DOHH2 (cell line): Measurements from ENCODE around the gene KCNQ1.

Experiments
- H3F3A ChIP-seq: fragments of 200-600 bp; sonication (generic), shearing (Covaris generic); 2 replicates; pipeline ENCODE4 v1.6.0; 2016; ENCODE audit warnings: antibody characterized with exemption, mild to moderate bottlenecking; ENCODE audit not compliant: control insufficient read depth, insufficient read depth
- H3K27ac ChIP-seq: fragments of 200-600 bp; sonication (generic); 2 replicates; pipeline ENCODE4 v1.5.1; 2014; ENCODE audit warnings: low read depth, mild to moderate bottlenecking, low read length, moderate library complexity
- H3K27me3 ChIP-seq: fragments of 200-600 bp; sonication (generic); 2 replicates; pipeline ENCODE4 v1.6.1; 2014; ENCODE audit warnings: mild to moderate bottlenecking, low read length, mixed read lengths; ENCODE audit not compliant: control insufficient read depth
- H3K36me3 ChIP-seq: fragments of 200-600 bp; sonication (generic); 2 replicates; pipeline ENCODE4 v1.6.1; 2014; ENCODE audit warnings: mild to moderate bottlenecking, low read length, moderate library complexity, mixed read lengths; ENCODE audit not compliant: control insufficient read depth
- H3K4me1 ChIP-seq: fragments of 200-600 bp; sonication (generic); 2 replicates; pipeline ENCODE4 v1.6.1; 2014; ENCODE audit warnings: mild to moderate bottlenecking, low read length, mixed read lengths; ENCODE audit not compliant: control insufficient read depth
- H3K4me2 ChIP-seq: fragments of 200-600 bp; sonication (generic); 2 replicates; pipeline ENCODE4 v1.6.0; 2014; ENCODE audit warnings: mild to moderate bottlenecking, low read length, moderate library complexity
- H3K4me3 ChIP-seq: fragments of 200-600 bp; sonication (generic); 2 replicates; pipeline ENCODE4 v1.5.1; 2014; ENCODE audit warnings: mild to moderate bottlenecking, low read length, mixed read lengths
- H3K79me2 ChIP-seq: fragments of 200-600 bp; sonication (generic); 2 replicates; pipeline ENCODE4 v1.6.1; 2014; ENCODE audit warnings: mild to moderate bottlenecking, low read length, mixed read lengths; ENCODE audit not compliant: control insufficient read depth
- H3K9me2 ChIP-seq: fragments of 200-600 bp; sonication (generic); replicated peaks from 2 replicates; pipeline ENCODE4 v1.6.1; 2014; ENCODE audit warnings: mild to moderate bottlenecking, low read length, mixed read lengths; ENCODE audit not compliant: control insufficient read depth
- H3K9me3 ChIP-seq: fragments of 200-600 bp; sonication (generic); 2 replicates; pipeline ENCODE4 v1.6.1; 2014; ENCODE audit warnings: antibody characterized with exemption, low read length, mixed read lengths; ENCODE audit not compliant: control insufficient read depth, insufficient read depth
- H4K20me1 ChIP-seq: fragments of 200-600 bp; sonication (generic); 2 replicates; pipeline ENCODE4 v1.6.0; 2014; ENCODE audit warnings: low read depth, mild to moderate bottlenecking, antibody characterized with exemption, low read length, moderate library complexity; ENCODE audit not compliant: control insufficient read depth, insufficient read depth
- CTCF ChIP-seq: fragments of 200-600 bp; sonication (generic); IDR thresholded peaks from one replicate; pipeline ENCODE4 v1.5.1; 2014; ENCODE audit warnings: antibody characterized with exemption, mild to moderate bottlenecking, low read depth, low read length; ENCODE audit not compliant: poor library complexity, severe bottlenecking
- EZH2phosphoT487 ChIP-seq: fragments of 200-600 bp; sonication (generic); IDR thresholded peaks from 2 replicates; pipeline ENCODE4 v1.6.1; 2017; ENCODE audit warnings: borderline replicate concordance, mild to moderate bottlenecking, antibody characterized with exemption, low read length, moderate library complexity, mixed read lengths

The KCNQ1 gene

GRCh38 chr11:2550606-2550970 lies 105.8 kb downstream of the KCNQ1 start:
- Histone ChIP-seq H3K36me3 (no peaks in the 10 kb centered on the region), H3K4me3 (no peak overlapping the region), H3K27ac (no peak overlapping the region), H3K27me3 (no peaks in the 10 kb centered on the region), H4K20me1 (no peaks in the 10 kb centered on the region), H3K9me2 (no peaks in the 10 kb centered on the region), H3K4me2 (no peak overlapping the region), H3F3A (no peaks in the 10 kb centered on the region), H3K79me2 (no peaks in the 10 kb centered on the region), H3K9me3 (no peaks in the 10 kb centered on the region), H3K4me1 (no peaks in the 10 kb centered on the region)
- TF ChIP-seq CTCF (no peak), EZH2phosphoT487 (no peak)

- H3K79me2 ChIP-seq: no peaks in the 10 kb centered on the region
- no peak for TF ChIP-seq EZH2phosphoT487
- no peak for TF ChIP-seq CTCF
- no peaks in the 10 kb centered on the region for H3K27me3 ChIP-seq
Measured at GRCh38 chr11:2551131-2551530, 106.3 kb downstream of the KCNQ1 start.

GRCh38 chr11:2552210-2552609 lies 107.4 kb downstream of the KCNQ1 start:
- TF ChIP-seq CTCF: no peak
- no peak overlapping the region for H3K4me3 ChIP-seq
- no peaks in the 10 kb centered on the region for H3K4me1 ChIP-seq
- no peak overlapping the region for H3K4me2 ChIP-seq
- no peaks in the 10 kb centered on the region for H3K36me3 ChIP-seq
- no peaks in the 10 kb centered on the region for H3K9me3 ChIP-seq
- no peaks in the 10 kb centered on the region for H3K79me2 ChIP-seq
- no peak overlapping the region for H3K27ac ChIP-seq
- H4K20me1 ChIP-seq: no peaks in the 10 kb centered on the region
- no peaks in the 10 kb centered on the region for H3K27me3 ChIP-seq
- H3F3A ChIP-seq: no peaks in the 10 kb centered on the region
- H3K9me2 ChIP-seq: no peaks in the 10 kb centered on the region

More at GRCh38 chr11:2551131-2551530, 106.3 kb downstream of the KCNQ1 start:
- Histone ChIP-seq H3K9me3 (no peaks in the 10 kb centered on the region), H4K20me1 (no peaks in the 10 kb centered on the region), H3K4me1 (no peaks in the 10 kb centered on the region), H3K36me3 (no peaks in the 10 kb centered on the region), H3K9me2 (no peaks in the 10 kb centered on the region), H3K4me2 (no peak overlapping the region), H3K27ac (no peak overlapping the region), H3F3A (no peaks in the 10 kb centered on the region), H3K4me3 (no peak overlapping the region)

GRCh38 chr11:2553198-2553597 lies 108.4 kb downstream of the KCNQ1 start:
- Histone ChIP-seq H3K4me1 (no peaks in the 10 kb centered on the region), H3K9me2 (no peaks in the 10 kb centered on the region), H3K79me2 (no peaks in the 10 kb centered on the region), H3F3A (no peaks in the 10 kb centered on the region), H3K4me2 (no peak overlapping the region), H4K20me1 (no peaks in the 10 kb centered on the region), H3K9me3 (no peaks in the 10 kb centered on the region), H3K27me3 (no peaks in the 10 kb centered on the region), H3K4me3 (no peak overlapping the region), H3K27ac (no peak overlapping the region), H3K36me3 (no peaks in the 10 kb centered on the region)
- TF ChIP-seq CTCF (no peak), EZH2phosphoT487 (no peak)
